ENCODE data around the gene AZIN2. TPM values are rescaled to one million over a fixed set of nuclear protein-coding genes. Genes with fewer than 3 reads are reported as not detected.

Gene AZIN2
- total RNA-seq, 2 experiments from 2014 or later: 0.27 to 0.63 TPM

- POLR2A ChIA-PET: no interaction called here
- intact Hi-C loops (cut with micrococcal nuclease; ENCODE audit: unreplicated experiment): no loop called here
- DNase-seq (ENCODE audit: low spot score): no peak
- no peaks in the 10 kb centered on the region for H3K9me3 ChIP-seq (ENCODE audit: low read length)
- H3K4me1 ChIP-seq (ENCODE audit: insufficient read depth, low read length, poor library complexity, severe bottlenecking): peaks cover 37% of the 10 kb centered on the region
- H3K4me3 ChIP-seq (ENCODE audit: low read depth, low read length, poor library complexity, severe bottlenecking): no peak overlapping the region
- BruUV-seq (replicated peaks): no TSS peak
- peaks cover 76% of the 10 kb centered on the region for H3K36me3 ChIP-seq (ENCODE audit: insufficient read depth, low read length)
- peak overlapping the region; percentile 2; the same call in 1 of the 2 replicates for H3K4me2 ChIP-seq (ENCODE audit: low read length)
- peaks cover 93% of the 10 kb centered on the region for H3K79me2 ChIP-seq (ENCODE audit: insufficient read depth, low read depth, low read length)
- no peaks in the 10 kb centered on the region for H3K9me2 ChIP-seq (ENCODE audit: insufficient read depth, low read length)
- no peak overlapping the region for H3K27ac ChIP-seq (ENCODE audit: low read depth, low read length, poor library complexity, severe bottlenecking)
- H2AFZ ChIP-seq (ENCODE audit: low read length): no peak overlapping the region
- CTCF ChIA-PET (ENCODE audit: unreplicated experiment): no interaction called here
- peaks cover 23% of the 10 kb centered on the region; the same call in 1 of the 2 replicates for H4K20me1 ChIP-seq (ENCODE audit: insufficient read depth, low read length)
- TF ChIP-seq CTCF (conservative IDR thresholded peaks at IDR 0.05; ENCODE audit: low read length) (no peak), EZH2phosphoT487 (IDR thresholded peaks at IDR 0.05; ENCODE audit: borderline replicate concordance, low read depth, low read length) (no peak)
These were observed 48.7 kb upstream of the AZIN2 start for GRCh38 chr1:33032126-33032869.

GRCh38 chr1:33036051-33036525 lies 44.9 kb upstream of the AZIN2 start:
- peaks cover 15% of the 10 kb centered on the region; the same call in 1 of the 2 replicates for H4K20me1 ChIP-seq (ENCODE audit: insufficient read depth, low read length)
- TF ChIP-seq EZH2phosphoT487 (IDR thresholded peaks at IDR 0.05; ENCODE audit: borderline replicate concordance, low read depth, low read length) (no peak), CTCF (conservative IDR thresholded peaks at IDR 0.05; ENCODE audit: low read length) (no peak)
- H3K9me2 ChIP-seq (ENCODE audit: insufficient read depth, low read length): no peaks in the 10 kb centered on the region
- H3K9me3 ChIP-seq (ENCODE audit: low read length): no peaks in the 10 kb centered on the region
- peak overlapping the region; percentile 86 for H3K4me3 ChIP-seq (ENCODE audit: low read depth, low read length, poor library complexity, severe bottlenecking)
- ChIA-PET CTCF (ENCODE audit: unreplicated experiment) (no interaction called here), POLR2A (interaction anchor here (0.6 kb wide), 1 partner anchor 77 kb away, joined by 3 read pairs; no protein-coding TSS in a partner anchor)
- H3K4me1 ChIP-seq (ENCODE audit: insufficient read depth, low read length, poor library complexity, severe bottlenecking): peaks cover 43% of the 10 kb centered on the region
- peaks cover 55% of the 10 kb centered on the region for H3K79me2 ChIP-seq (ENCODE audit: insufficient read depth, low read depth, low read length)
- DNase-seq (ENCODE audit: low spot score): peak; percentile 40
- peak overlapping the region; percentile 89 for H3K4me2 ChIP-seq (ENCODE audit: low read length)
- H3K36me3 ChIP-seq (ENCODE audit: insufficient read depth, low read length): peaks cover 41% of the 10 kb centered on the region
- peak overlapping the region; percentile 44; the same call in 1 of the 2 replicates for H2AFZ ChIP-seq (ENCODE audit: low read length)
- peak overlapping the region; percentile 6 for H3K27ac ChIP-seq (ENCODE audit: low read depth, low read length, poor library complexity, severe bottlenecking)
- intact Hi-C loops (cut with micrococcal nuclease; ENCODE audit: unreplicated experiment): loop anchor here (5.0 kb wide), 1 partner anchor 89 kb away; no protein-coding TSS in a partner anchor
- no TSS peak for BruUV-seq (replicated peaks)
